Eye (tissue), 1 donor: ENCODE results near the gene PTPRN2.
"Not testable (repeated sequence)": the region's sequence is repeated elsewhere in the genome, so short reads cannot be mapped to it uniquely, and the experiment has no call there.

Experiments used
- DNase-seq: peaks from one replicate; pipeline ENCODE4 v3.0.0-alpha.2; 2015

PTPRN2 gene

DNA sequence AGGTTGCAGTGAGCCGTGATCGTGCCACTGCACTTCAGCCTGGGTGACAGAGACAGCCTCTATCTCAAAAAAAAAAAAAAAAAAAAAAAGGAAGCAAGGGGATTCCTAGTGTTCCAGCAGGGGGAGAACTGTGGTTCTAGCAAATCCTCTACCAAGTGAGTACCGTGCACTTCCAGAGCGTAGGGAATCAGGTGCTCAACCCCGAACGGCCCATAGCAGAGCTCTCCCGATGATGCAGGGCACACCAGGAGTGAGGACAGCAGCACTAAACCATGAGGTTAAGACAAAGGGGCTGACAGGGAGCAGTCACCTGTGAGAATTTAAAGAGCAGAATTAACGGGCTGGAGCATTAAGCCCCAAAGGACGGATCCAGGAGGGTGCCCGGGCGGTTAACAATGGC, 173.6 kb downstream of the PTPRN2 start:
- peak; percentile 78 for DNase-seq

- DNase-seq, result no peak
Measured at GRCh38 chr7:158411232-158411950, 176.2 kb downstream of the PTPRN2 start.

DNA sequence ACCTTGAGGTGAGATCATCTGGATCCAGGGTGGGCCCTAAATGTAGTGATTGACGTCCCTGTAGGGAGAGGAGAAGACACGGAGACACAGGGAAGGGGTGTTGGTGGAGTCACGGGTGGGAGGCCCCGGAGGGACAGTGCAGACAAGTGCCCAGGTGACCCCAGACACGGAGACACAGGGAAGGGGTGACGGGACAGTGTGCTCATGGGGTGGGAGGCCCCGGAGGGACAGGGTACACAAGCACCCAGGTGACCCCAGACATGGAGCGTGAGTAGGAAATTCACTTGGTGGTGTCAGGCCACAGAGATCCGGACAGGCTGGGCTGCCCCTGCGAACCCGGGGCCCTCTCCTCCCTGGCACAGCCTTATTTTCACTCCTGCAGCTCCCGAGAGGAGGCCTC, 176.9 kb downstream of the PTPRN2 start:
- DNase-seq, result no peak

- DNase-seq, result no peak
Measured at GRCh38 chr7:158409816-158410330, 177.8 kb downstream of the PTPRN2 start.

DNA sequence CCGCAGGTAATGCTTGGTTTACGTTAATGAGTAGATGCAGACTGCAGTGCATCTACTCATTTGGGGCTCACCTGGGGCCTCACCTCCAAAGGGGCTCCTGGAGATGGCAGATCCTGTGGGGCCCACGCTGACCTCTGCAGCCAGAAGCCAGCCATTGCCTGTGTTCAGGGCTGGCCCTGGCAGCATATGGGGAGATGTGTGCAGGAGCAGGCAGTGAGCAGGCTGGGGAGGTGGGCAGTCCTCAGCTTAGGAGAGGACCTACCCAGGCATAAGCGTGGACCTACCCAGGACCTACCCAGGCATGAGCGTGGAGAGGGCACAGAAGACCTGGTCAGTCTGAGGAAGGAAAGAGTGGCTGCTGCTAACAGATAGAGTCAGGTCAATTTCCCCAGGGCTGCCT, 178.5 kb downstream of the PTPRN2 start:
- no peak for DNase-seq

GRCh38 chr7:158408318-158408920, 179.2 kb downstream of the PTPRN2 start:
- no peak for DNase-seq

- peak; percentile 90 for DNase-seq
Measured at GRCh38 chr7:158407581-158408317, 179.9 kb downstream of the PTPRN2 start.

DNA sequence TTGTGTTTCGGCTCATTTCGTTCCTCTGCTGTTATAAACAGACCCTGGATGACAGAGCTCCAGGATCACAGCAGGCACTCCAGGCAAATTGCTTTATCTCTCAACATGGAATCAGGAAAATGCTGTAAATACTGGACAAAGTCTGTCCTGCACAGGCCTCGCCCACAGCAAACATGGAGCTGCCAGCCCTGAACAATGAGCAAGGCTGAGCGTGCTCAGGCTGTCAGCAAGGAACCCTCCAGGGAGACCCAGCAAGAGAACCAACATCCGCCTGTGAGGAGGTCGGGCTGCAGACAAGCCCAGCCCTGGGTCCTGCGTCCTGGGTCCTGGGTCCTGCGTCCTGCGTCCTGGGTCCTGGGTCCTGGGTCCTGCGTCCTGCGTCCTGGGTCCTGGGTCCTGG, 180.8 kb downstream of the PTPRN2 start:
- no peak for DNase-seq

DNA sequence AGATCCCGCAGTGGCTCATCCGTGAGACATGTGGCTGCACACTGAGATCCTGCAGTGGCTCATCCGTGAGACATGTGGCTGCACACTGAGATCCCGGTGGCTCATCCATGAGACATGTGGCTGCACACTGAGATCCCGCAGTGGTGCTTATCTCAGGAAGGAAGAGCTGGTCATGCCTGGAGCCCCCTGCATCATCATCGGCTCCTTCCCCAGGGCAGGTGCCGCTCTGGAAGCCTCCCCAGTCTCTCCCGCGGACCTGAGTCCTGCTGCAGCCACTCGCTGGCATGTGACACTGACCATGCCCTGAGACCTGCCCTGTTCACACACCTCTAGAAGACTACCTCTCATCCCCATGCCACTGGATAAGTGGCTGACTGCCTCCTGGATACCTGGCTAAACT, 181.3 kb downstream of the PTPRN2 start:
- no peak for DNase-seq

- not testable (repeated sequence) for DNase-seq
Measured at GRCh38 chr7:158405771-158406170, 181.9 kb downstream of the PTPRN2 start.

DNA sequence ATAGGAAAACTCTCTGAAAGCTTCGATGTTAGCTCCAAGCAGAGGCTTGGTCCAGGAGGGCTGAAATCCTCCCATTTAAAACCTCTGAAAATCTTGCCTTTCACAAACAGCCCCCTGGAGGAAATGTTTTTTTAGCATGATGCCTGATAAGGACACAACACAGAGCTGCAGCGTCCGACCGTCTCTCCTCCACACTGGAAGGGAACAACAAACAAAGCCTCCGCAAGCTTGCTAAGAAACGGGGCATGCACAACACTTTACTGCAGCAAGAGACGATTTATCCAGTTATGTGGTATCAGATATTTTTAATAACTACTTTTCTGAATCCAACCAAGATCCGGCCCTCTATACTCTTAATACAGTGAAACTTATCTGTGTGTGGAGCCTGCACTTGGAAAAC, 182.3 kb downstream of the PTPRN2 start:
- no peak for DNase-seq

DNA sequence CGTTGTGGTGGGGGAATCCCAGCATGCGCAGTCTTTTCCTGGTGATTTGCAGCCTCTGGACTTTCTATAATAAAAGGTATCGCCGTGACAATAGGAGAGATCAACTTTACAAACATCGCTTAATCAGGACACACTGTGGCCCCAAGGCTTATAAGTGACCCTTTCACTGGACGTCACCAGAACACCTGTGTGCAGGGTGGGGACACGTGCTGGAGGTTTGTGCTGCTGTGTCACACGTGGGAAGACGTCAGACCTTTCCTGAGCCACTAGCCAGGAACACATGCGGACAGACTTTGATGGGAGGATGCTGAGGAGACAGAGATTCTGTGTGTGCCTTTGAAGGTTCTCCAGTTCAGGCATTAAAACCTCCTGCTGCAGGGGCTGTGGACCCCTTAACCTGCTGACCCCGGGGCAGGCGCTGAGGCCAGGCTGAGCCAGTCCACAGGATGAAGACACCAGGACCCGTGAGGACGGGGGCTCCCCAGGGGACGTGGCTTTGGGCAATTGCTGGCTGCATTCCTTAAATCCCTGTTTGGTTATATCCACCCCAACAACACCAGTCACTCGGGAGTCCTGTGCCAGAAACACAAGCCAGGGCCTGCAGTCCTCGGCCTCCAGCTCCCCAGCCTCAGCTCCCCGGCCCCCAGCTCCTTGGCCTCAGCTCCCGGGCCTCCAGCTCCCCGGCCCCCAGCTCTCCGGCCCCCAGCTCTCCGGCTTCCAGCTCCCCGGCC, 183.4 kb downstream of the PTPRN2 start:
- no peak for DNase-seq

DNA sequence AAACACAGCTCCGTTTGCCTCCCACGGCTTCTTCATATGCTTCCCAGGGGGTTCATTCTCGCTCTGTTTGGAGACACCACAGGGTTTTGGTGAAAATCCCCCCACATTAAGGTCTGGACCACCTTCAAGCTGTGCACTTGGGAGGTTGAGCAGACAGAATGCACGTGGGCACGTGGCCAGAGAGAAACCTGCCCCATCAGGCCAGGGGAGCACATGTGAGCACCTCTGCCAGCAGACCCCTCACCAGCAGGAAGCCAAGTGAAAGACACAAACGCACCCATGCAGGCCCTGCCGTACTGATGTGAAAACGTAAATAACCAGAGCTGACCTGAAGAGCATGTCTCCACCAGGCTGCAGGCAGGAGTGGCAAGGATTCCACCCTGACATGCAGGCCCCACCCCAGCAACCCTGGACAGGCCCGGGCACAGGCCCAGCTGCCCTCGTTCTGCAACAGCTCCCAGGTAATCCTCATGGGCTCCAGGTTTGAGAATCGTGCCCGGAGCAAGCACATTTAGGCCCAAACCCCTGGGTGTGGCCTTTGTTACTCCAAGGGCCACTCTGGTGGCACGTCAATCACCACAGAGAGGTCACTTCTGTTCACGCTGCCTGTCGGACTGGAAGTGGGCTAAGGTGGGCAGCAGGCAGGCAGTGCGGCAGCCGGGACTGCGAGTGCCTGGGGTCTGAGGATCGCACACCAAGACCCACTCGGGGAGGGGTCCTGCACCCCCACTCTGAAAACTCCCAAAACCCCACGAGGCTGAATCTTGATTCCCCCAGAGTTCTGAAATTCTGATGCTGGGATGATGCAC, 184.4 kb downstream of the PTPRN2 start:
- no peak for DNase-seq

GRCh38 chr7:158402471-158402870, 185.2 kb downstream of the PTPRN2 start:
- no peak for DNase-seq

GRCh38 chr7:158401826-158402225, 185.8 kb downstream of the PTPRN2 start:
- no peak for DNase-seq

DNA sequence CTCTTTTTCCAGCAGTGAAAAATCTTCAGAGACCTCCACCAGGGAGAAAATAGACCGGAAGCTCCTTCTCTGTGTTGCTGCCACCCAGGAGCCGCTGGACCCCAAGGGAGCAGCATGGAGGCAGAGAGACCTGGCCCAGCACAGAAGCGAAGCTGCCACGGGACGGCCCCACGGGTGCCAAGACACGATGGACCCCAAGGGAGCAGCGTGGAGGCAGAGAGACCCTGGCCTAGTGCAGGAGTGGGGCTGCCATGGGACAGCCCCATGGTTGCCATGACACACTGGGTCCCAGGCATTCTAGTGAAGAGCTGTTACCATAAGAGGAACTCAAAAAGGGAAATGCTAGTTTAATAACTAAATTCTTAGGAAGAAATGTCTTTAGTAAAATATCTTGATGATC, 186.3 kb downstream of the PTPRN2 start:
- no peak for DNase-seq

DNA sequence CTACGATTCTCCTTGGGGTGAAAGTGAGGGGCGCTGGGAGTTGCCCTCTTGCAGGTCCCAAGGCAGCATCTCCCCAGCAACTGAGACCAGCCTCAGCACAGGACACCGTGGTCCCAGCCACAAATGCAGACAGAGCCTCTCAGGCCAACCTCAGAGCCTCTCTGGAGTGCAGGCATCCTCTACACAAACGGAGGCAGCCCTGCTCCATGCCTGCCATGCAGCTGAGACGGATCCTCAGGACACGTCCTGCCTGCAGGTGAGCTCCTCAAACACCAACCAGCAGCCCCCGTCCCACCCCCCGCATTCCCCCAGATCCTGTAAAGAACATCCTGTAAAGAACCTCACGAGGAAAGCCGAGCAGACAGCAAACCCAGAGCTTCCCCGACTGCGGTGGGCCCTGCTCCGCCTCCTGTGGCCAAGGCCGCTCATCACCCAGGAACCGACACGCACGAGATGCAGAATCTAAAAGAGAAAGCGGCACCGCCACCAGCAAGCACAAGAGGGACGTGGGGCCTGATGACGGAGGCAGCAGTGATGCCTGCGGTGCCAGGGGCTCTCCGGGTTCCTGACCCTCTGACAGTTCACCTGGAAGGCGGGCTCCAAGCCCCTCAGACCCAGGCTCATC, 186.9 kb downstream of the PTPRN2 start:
- no peak for DNase-seq

- DNase-seq, result no peak
Measured at GRCh38 chr7:158399762-158400161, 187.9 kb downstream of the PTPRN2 start.

DNA sequence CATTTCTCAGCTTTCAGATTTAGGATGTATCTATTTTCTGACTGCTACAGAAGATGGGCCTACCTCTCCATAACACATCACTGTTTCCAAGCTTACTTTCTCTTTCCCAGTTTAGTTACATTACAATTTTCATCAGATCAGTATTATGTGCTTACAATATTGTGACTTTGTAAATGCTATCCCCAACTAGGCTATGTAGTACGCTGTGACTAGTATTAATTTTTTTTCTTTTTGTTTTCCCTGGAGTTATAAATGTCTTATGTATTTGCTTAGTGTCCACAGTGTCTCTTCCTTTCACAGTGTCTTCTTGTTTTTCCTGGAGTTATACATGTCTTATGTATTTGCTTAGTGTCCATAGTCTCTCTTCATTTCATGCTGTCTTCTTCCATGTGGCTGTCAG, 188.9 kb downstream of the PTPRN2 start:
- no peak for DNase-seq

DNA sequence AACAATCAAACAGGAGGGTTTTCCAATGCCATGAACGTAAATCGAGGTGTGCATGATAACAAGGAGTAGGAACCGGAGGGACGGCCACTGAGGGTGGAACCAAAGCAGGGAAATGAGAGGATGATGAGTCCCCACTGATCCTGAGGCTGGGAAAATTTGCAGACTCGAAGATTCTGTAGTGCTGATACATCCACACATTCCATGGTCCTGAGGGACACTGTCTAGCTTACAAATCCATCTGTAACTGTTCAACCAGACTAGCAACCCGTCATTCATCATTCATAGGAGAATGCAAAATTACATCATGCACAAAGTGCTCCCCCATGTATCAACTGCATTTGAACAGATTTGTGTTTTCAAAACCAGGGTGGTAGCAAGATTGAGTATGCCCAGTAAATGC, 189.7 kb downstream of the PTPRN2 start:
- DNase-seq, result peak; percentile 24

- no peak for DNase-seq
Measured at GRCh38 chr7:158396982-158397862, 190.4 kb downstream of the PTPRN2 start.
